Liver (tissue), 3 donors: ENCODE data around the gene TRIM42.

Experiments
- ATF3 ChIP-seq: IDR thresholded peaks from 2 replicates; pipeline ENCODE4 v1.6.1; 2016; ENCODE audit warnings: antibody characterized with exemption
- FOXA1 ChIP-seq: IDR thresholded peaks from 2 replicates; pipeline ENCODE4 v1.6.1; 2016; ENCODE audit warnings: antibody characterized with exemption
- HNF4A ChIP-seq, 2 donors: conservative IDR thresholded peaks; 2 replicates each; pipeline ENCODE4 v1.6.1; 2016; ENCODE audit warnings: antibody characterized with exemption in 2 of 2, mild to moderate bottlenecking in 2 of 2
- JUND ChIP-seq, 2 donors: IDR thresholded peaks; 2 replicates each; pipeline ENCODE4 v1.6.1; 2016; ENCODE audit warnings: antibody characterized with exemption in 2 of 2
- MAX ChIP-seq: IDR thresholded peaks from 2 replicates; pipeline ENCODE4 v1.6.1; 2016; ENCODE audit warnings: antibody characterized with exemption
- REST ChIP-seq: IDR thresholded peaks from 2 replicates; pipeline ENCODE4 v1.6.1; 2016; ENCODE audit warnings: antibody characterized with exemption, mild to moderate bottlenecking
- SP1 ChIP-seq: IDR thresholded peaks from 2 replicates; pipeline ENCODE4 v1.6.1; 2018; ENCODE audit warnings: antibody characterized with exemption, mild to moderate bottlenecking
- TF ChIP-seq, protein P1 (sequence below): fragments of 150-350 bp; IDR thresholded peaks from 2 replicates; pipeline ENCODE4 v1.5.1; 2017; ENCODE audit warnings: improper control_type of control experiment, low read depth, low read length; ENCODE audit not compliant: missing input control
- donor health status: healthy.
- donor health status: healthy.

DNA sequence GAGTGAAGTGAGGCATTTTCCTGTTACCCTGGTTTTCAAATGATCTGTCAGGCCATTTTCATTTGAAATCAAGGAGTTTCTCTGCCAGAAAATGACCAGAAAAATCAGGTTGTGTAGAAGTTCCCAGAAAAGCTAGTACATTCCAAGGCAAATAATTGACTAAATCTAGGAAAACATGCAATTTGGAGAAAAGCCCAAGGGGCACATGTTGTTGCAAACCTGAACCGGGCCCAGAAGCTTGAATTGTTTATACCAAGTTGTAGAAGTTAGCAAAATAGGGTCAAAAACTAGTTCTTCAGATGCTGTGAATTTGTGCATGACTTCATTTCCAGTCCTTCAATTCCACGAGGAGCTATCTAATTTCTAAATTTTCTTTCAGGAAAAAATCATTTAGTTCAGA lies 31.0 kb downstream of the TRIM42 start:
- TF ChIP-seq REST (no peak), MAX (no peak), SP1 (no peak), ATF3 (no peak), HNF4A (conservative IDR thresholded peaks at IDR 0.05) (no peak), FOXA1 (no peak), JUND (IDR thresholded peaks at IDR 0.05) (no peak)
- TF ChIP-seq, protein P1, sequence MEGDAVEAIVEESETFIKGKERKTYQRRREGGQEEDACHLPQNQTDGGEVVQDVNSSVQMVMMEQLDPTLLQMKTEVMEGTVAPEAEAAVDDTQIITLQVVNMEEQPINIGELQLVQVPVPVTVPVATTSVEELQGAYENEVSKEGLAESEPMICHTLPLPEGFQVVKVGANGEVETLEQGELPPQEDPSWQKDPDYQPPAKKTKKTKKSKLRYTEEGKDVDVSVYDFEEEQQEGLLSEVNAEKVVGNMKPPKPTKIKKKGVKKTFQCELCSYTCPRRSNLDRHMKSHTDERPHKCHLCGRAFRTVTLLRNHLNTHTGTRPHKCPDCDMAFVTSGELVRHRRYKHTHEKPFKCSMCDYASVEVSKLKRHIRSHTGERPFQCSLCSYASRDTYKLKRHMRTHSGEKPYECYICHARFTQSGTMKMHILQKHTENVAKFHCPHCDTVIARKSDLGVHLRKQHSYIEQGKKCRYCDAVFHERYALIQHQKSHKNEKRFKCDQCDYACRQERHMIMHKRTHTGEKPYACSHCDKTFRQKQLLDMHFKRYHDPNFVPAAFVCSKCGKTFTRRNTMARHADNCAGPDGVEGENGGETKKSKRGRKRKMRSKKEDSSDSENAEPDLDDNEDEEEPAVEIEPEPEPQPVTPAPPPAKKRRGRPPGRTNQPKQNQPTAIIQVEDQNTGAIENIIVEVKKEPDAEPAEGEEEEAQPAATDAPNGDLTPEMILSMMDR, result no peak
